Trophoblast cell (in vitro differentiated cells and primary cell): Measurements from ENCODE around the gene IDI1.

ENCODE experiments used
- DNase-seq, 2 donors: peaks; one replicate each; pipeline ENCODE4 v3.0.0-alpha.2; 2016
- H2AFZ ChIP-seq: 2 replicates; pipeline ENCODE4 v1.6.1; 2013; ENCODE audit warnings: low read length, moderate library complexity, mild to moderate bottlenecking; ENCODE audit not compliant: insufficient read depth, poor library complexity
- H2AK5ac ChIP-seq: 2 replicates; pipeline ENCODE4 v1.6.1; 2013; ENCODE audit warnings: mild to moderate bottlenecking, low read length
- H2BK120ac ChIP-seq: 2 replicates; pipeline ENCODE4 v1.6.1; 2013; ENCODE audit warnings: low read length, mild to moderate bottlenecking, moderate library complexity; ENCODE audit not compliant: insufficient read depth, poor library complexity
- H2BK12ac ChIP-seq: 2 replicates; pipeline ENCODE4 v1.6.1; 2013; ENCODE audit warnings: mild to moderate bottlenecking, low read length, moderate library complexity
- H2BK5ac ChIP-seq: 2 replicates; pipeline ENCODE4 v1.6.1; 2013; ENCODE audit warnings: low read length, low read depth, moderate library complexity, mild to moderate bottlenecking; ENCODE audit not compliant: poor library complexity
- H3K14ac ChIP-seq: 2 replicates; pipeline ENCODE4 v1.6.1; 2013; ENCODE audit warnings: mild to moderate bottlenecking, low read length
- H3K18ac ChIP-seq: 2 replicates; pipeline ENCODE4 v1.6.1; 2013; ENCODE audit warnings: mild to moderate bottlenecking, low read length
- H3K23ac ChIP-seq: 2 replicates; pipeline ENCODE4 v1.6.1; 2013; ENCODE audit warnings: low read length
- H3K27ac ChIP-seq: 2 replicates; pipeline ENCODE4 v1.5.1; 2013; ENCODE audit warnings: low read depth, mild to moderate bottlenecking, inconsistent platforms, low read length, moderate library complexity
- H3K27me3 ChIP-seq: 2 replicates; pipeline ENCODE4 v1.6.1; 2013; ENCODE audit warnings: inconsistent platforms, mild to moderate bottlenecking, low read length, moderate library complexity; ENCODE audit not compliant: insufficient read depth
- H3K36me3 ChIP-seq, 2 experiments: 1 replicate in 1 of 2; 2 replicates in 1 of 2; pipeline ENCODE4 v1.6.1; 2013; ENCODE audit warnings: low read length in 2 of 2, mild to moderate bottlenecking in 2 of 2, moderate library complexity in 1 of 2; ENCODE audit not compliant: insufficient read depth in 2 of 2, control insufficient read depth in 1 of 2
- H3K4ac ChIP-seq: 2 replicates; pipeline ENCODE4 v1.6.1; 2013; ENCODE audit warnings: low read depth, mild to moderate bottlenecking, low read length, moderate library complexity
- H3K4me1 ChIP-seq, 2 experiments: 1 replicate in 1 of 2; 2 replicates in 1 of 2; pipeline ENCODE4 v1.6.1; 2013; ENCODE audit warnings: low read length in 2 of 2, mild to moderate bottlenecking in 2 of 2, moderate library complexity in 1 of 2; ENCODE audit not compliant: insufficient read depth in 2 of 2, control insufficient read depth in 1 of 2
- H3K4me2 ChIP-seq: 2 replicates; pipeline ENCODE4 v1.6.1; 2013; ENCODE audit warnings: inconsistent platforms, mild to moderate bottlenecking, low read length, moderate library complexity
- H3K4me3 ChIP-seq: 2 replicates; pipeline ENCODE4 v1.5.1; 2013; ENCODE audit warnings: mild to moderate bottlenecking, low read depth, low read length, inconsistent platforms
- H3K79me1 ChIP-seq: one replicate; pipeline ENCODE4 v1.6.1; 2013; ENCODE audit warnings: low read length
- H3K79me2 ChIP-seq: 2 replicates; pipeline ENCODE4 v1.6.1; 2013; ENCODE audit warnings: low read length, mild to moderate bottlenecking; ENCODE audit not compliant: control insufficient read depth, insufficient read depth, poor library complexity
- H3K9ac ChIP-seq: 2 replicates; pipeline ENCODE4 v1.6.1; 2013; ENCODE audit warnings: mild to moderate bottlenecking, low read length
- H3K9me3 ChIP-seq: 2 replicates; pipeline ENCODE4 v1.6.1; 2013; ENCODE audit warnings: low read depth, mild to moderate bottlenecking, control low read depth, inconsistent platforms, low read length; ENCODE audit not compliant: insufficient read depth
- H4K12ac ChIP-seq: 2 replicates; pipeline ENCODE4 v1.6.1; 2013; ENCODE audit warnings: low read depth, mild to moderate bottlenecking, low read length, moderate library complexity
- H4K8ac ChIP-seq: 2 replicates; pipeline ENCODE4 v1.6.1; 2013; ENCODE audit warnings: low read depth, mild to moderate bottlenecking, low read length, moderate library complexity
- H4K91ac ChIP-seq: one replicate; pipeline ENCODE4 v1.6.1; 2013; ENCODE audit warnings: low read depth, mild to moderate bottlenecking, low read length, moderate library complexity
- WGBS: extraction: QIAGEN DNeasy Blood & Tissue Kit; methylation state at CpG from one replicate; pipeline ENCODE4 v1.1.7; 2013; ENCODE audit warnings: missing lambda C conversion rate; ENCODE audit not compliant: insufficient read length, insufficient coverage; ENCODE audit errors: extremely low coverage; 5-methylcytosine and 5-hydroxymethylcytosine counted together

The IDI1 gene

GRCh38 chr10:1049425-1049958 is 573 bp upstream of the IDI1 start:
- peak overlapping the region; percentile 81 for H3K14ac ChIP-seq
- H3K27ac ChIP-seq = peak overlapping the region; percentile 99
- peak overlapping the region; percentile 64 for H2BK5ac ChIP-seq
- H3K36me3 ChIP-seq = peaks cover 6 to 13% of the 10 kb centered on the region in 2 experiments
- H3K79me1 ChIP-seq = peaks cover 17% of the 10 kb centered on the region
- H2BK120ac ChIP-seq = peak overlapping the region; percentile 90
- no CpG with 5 or more reads among the region's 34 CpGs for WGBS
- peak overlapping the region; percentile 33 for H4K91ac ChIP-seq
- H4K8ac ChIP-seq = peak overlapping the region; percentile 68
- peaks cover 21% of the 10 kb centered on the region for H3K79me2 ChIP-seq
- peak overlapping the region; percentile 49 for H3K4me2 ChIP-seq
- H2BK12ac ChIP-seq = no peak overlapping the region
- H3K4me3 ChIP-seq = peak overlapping the region; percentile 83
- H3K9me3 ChIP-seq = no peaks in the 10 kb centered on the region
- H3K23ac ChIP-seq = no peak overlapping the region
- H2AK5ac ChIP-seq = peak overlapping the region; percentile 3
- H4K12ac ChIP-seq = peak overlapping the region; percentile 62
- peaks cover 5 to 18% of the 10 kb centered on the region in 2 experiments for H3K4me1 ChIP-seq
- peak; percentile 80 to 85 for DNase-seq
- H3K27me3 ChIP-seq = no peaks in the 10 kb centered on the region
- H2AFZ ChIP-seq = peak overlapping the region; percentile 47
- H3K9ac ChIP-seq = peak overlapping the region; percentile 82
- H3K4ac ChIP-seq = peak overlapping the region; percentile 39
- H3K18ac ChIP-seq = peak overlapping the region; percentile 23

GRCh38 chr10:1048349-1048731 is 579 bp downstream of the IDI1 start:
- Histone ChIP-seq H4K12ac (peak overlapping the region; percentile 75), H3K9ac (peak overlapping the region; percentile 90), H4K91ac (peak overlapping the region; percentile 95), H2BK120ac (peak overlapping the region; percentile 89), H3K9me3 (no peaks in the 10 kb centered on the region), H2BK5ac (peak overlapping the region; percentile 94), H3K23ac (peak overlapping the region; percentile 96), H3K79me1 (peaks cover 17% of the 10 kb centered on the region), H3K4ac (peak overlapping the region; percentile 28), H3K14ac (peak overlapping the region; percentile 72), H2BK12ac (peak overlapping the region; percentile 51), H3K79me2 (peaks cover 25% of the 10 kb centered on the region), H4K8ac (peak overlapping the region; percentile 96), H3K27me3 (no peaks in the 10 kb centered on the region), H2AK5ac (peak overlapping the region; percentile 8), H3K36me3 (peaks cover 8 to 20% of the 10 kb centered on the region in 2 experiments), H3K4me3 (peak overlapping the region; percentile 97), H3K4me2 (peak overlapping the region; percentile 79), H3K27ac (peak overlapping the region; percentile 99), H3K4me1 (peaks cover 5 to 20% of the 10 kb centered on the region in 2 experiments), H3K18ac (peak overlapping the region; percentile 98), H2AFZ (peak overlapping the region; percentile 69)
- WGBS = no CpG with 5 or more reads among the region's 37 CpGs
- DNase-seq = peak; percentile 30 to 62

DNA sequence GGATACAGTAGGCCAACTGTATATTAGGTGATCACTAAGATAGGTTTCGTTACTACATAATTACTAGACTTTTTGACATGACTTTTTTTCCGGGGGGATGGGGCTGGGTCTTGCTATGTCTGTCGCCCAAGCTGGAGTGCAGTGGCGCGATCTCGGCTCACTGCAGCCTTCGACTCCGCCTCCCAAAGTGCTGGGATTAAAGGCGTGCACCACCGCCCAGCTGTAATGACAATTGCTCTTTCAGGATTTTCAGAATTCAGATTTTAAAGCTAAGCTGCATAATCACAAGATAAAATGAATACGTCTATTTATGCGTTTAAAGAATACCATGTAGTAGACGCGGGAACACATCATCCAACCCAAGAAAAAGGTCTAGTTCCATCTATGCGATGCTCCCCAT is 982 bp downstream of the IDI1 start:
- Histone ChIP-seq H3K14ac (peak overlapping the region; percentile 72), H3K36me3 (peaks cover 9 to 21% of the 10 kb centered on the region in 2 experiments), H2BK120ac (no peak overlapping the region), H4K91ac (peak overlapping the region; percentile 95), H2AFZ (peak overlapping the region; percentile 69), H4K12ac (no peak overlapping the region), H3K23ac (no peak overlapping the region), H3K9me3 (no peaks in the 10 kb centered on the region), H3K18ac (peak overlapping the region; percentile 98), H3K27me3 (no peaks in the 10 kb centered on the region), H2AK5ac (peak overlapping the region; percentile 8), H3K4me1 (peaks cover 5 to 20% of the 10 kb centered on the region in 2 experiments), H3K79me1 (peaks cover 17% of the 10 kb centered on the region), H3K4me2 (peak overlapping the region; percentile 79), H3K4ac (peak overlapping the region; percentile 28), H3K79me2 (peaks cover 25% of the 10 kb centered on the region), H2BK5ac (peak overlapping the region; percentile 94), H3K4me3 (peak overlapping the region; percentile 97), H2BK12ac (no peak overlapping the region), H3K9ac (peak overlapping the region; percentile 90), H4K8ac (peak overlapping the region; percentile 96), H3K27ac (peak overlapping the region; percentile 99)
- WGBS = no CpG with 5 or more reads among the region's 15 CpGs
- no peak for DNase-seq

DNA sequence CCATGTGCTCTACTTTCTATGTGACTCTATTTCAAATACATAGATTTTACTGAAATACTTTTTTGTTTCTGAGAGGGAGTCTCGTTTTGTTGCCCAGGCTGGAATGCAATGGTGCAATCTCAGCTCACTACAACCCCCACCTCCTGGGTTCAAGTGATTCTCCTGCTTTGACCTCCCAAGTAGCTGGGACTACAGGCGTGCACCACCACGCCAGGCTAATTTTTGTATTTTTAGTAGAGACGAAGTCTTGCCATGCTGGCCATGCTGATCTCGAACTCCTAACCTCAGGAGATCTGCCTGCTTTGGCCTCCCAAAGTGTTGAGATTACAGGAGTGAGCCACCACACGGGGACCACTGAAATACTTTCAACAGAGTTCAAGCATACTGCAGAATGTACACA is 3.5 kb downstream of the IDI1 start:
- H4K91ac ChIP-seq = no peak overlapping the region
- no peak overlapping the region for H2BK5ac ChIP-seq
- no peak overlapping the region for H2BK12ac ChIP-seq
- H3K36me3 ChIP-seq = peaks cover 15 to 26% of the 10 kb centered on the region in 2 experiments
- no CpG with 5 or more reads among the region's 6 CpGs for WGBS
- H3K79me1 ChIP-seq = peaks cover 17% of the 10 kb centered on the region
- no peak overlapping the region for H3K9ac ChIP-seq
- H3K9me3 ChIP-seq = no peaks in the 10 kb centered on the region
- H3K27me3 ChIP-seq = no peaks in the 10 kb centered on the region
- H2BK120ac ChIP-seq = no peak overlapping the region
- H3K23ac ChIP-seq = no peak overlapping the region
- H3K27ac ChIP-seq = no peak overlapping the region
- no peak overlapping the region for H3K14ac ChIP-seq
- no peak for DNase-seq
- no peak overlapping the region for H3K18ac ChIP-seq
- H3K4me3 ChIP-seq = no peak overlapping the region
- no peak overlapping the region for H2AK5ac ChIP-seq
- H4K12ac ChIP-seq = no peak overlapping the region
- H3K4me1 ChIP-seq = peaks cover 2 to 17% of the 10 kb centered on the region in 2 experiments
- peak overlapping the region; percentile 47 for H3K4ac ChIP-seq
- H3K4me2 ChIP-seq = peak overlapping the region; percentile 30
- no peak overlapping the region for H4K8ac ChIP-seq
- no peak overlapping the region for H2AFZ ChIP-seq
- peaks cover 25% of the 10 kb centered on the region for H3K79me2 ChIP-seq
